LNCaP clone FGC (cell line): Measurements from ENCODE around the gene RACGAP1.
A peak's percentile ranks its signal among the peaks of the same experiment; 100 is the strongest.

Source experiments
- DNase-seq: peaks from one replicate; pipeline ENCODE4 v3.0.0-alpha.2; 2011; ENCODE audit warnings: low read depth
- H3K4me3 ChIP-seq: 2 replicates; pipeline ENCODE4 v1.5.1; 2011; ENCODE audit warnings: mild to moderate bottlenecking, low read depth, low read length, control low read depth
- TF ChIP-seq, protein P1 (sequence below): IDR thresholded peaks from 2 replicates; pipeline ENCODE4 v1.5.1; 2012; ENCODE audit warnings: mild to moderate bottlenecking; ENCODE audit not compliant: control insufficient read depth, insufficient read depth; ENCODE audit errors: extremely low read depth

The RACGAP1 gene

DNA sequence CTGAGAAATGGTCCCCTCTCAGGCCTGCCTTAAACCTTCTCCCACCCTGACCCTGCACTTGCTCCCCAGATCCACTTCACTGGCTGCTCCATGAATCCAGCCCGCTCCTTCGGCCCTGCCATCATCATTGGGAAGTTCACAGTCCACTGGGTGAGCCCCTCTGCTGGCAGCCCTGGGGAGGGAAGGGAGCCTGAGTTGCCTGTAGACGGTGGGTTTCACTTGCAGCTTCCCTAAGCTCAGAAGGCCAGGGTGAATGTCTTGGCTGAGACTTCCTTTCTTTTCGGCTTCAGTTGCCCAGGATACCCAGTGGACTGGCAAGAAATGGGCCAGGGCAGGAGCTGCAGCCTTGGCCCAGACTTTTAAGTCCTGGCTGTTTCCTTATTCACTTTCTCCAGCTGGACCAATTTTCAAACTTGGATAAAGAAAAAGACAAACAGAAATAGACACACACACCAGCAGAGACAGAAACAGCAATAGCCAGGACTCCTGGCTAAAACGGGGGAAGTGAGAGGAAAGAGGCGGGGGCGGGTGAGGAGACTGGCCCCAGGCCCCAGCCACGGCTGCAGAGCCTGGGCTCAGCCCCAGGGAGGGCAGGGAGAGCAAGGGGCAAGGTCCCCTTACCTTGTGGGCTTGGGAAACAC, 50.5 kb downstream of the RACGAP1 start:
- H3K4me3 ChIP-seq, result no peak overlapping the region
- TF ChIP-seq, protein P1, sequence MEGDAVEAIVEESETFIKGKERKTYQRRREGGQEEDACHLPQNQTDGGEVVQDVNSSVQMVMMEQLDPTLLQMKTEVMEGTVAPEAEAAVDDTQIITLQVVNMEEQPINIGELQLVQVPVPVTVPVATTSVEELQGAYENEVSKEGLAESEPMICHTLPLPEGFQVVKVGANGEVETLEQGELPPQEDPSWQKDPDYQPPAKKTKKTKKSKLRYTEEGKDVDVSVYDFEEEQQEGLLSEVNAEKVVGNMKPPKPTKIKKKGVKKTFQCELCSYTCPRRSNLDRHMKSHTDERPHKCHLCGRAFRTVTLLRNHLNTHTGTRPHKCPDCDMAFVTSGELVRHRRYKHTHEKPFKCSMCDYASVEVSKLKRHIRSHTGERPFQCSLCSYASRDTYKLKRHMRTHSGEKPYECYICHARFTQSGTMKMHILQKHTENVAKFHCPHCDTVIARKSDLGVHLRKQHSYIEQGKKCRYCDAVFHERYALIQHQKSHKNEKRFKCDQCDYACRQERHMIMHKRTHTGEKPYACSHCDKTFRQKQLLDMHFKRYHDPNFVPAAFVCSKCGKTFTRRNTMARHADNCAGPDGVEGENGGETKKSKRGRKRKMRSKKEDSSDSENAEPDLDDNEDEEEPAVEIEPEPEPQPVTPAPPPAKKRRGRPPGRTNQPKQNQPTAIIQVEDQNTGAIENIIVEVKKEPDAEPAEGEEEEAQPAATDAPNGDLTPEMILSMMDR, result no peak
- DNase-seq, result no peak

DNA sequence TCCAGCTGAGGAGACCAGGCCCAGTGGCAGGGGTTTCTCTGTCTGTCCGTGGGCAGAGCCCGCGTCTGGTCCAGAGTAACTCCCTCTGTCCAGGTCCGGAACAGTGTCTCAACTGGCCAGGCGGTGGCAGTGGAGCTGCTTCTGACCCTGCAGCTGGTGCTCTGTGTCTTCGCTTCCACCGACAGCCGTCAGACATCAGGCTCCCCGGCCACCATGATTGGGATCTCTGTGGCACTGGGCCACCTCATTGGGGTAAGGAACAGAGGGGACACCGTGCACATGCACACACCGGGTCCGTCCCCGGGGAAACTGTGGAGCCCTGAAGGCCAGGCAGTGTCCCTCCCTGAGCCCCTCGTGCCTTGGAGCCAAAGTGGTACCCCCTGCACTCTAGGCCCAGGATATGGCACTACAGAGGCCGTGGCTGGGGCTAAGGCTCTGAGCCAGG, 51.0 kb downstream of the RACGAP1 start:
- TF ChIP-seq, protein P1, result peak; percentile 80
- no peak overlapping the region for H3K4me3 ChIP-seq
- DNase-seq, result no peak

DNA sequence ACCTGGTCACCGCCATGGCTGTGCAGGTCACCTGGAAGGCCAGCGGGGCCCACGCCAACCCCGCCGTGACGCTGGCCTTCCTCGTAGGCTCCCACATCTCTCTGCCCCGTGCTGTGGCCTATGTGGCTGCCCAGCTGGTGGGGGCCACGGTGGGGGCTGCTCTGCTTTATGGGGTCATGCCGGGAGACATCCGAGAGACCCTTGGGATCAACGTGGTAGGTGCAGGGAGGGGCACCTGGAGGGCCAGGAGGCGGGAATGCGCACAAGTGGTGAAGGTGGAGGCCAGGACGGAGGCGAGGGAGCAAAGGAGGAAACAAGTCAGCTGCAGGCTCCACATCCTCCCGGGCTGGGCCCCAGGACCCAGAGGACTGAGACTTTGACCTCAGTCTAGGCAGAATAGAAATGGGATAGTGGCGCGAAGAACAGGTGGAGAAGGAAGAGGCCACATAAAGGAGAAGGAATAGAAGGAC, 51.9 kb downstream of the RACGAP1 start:
- H3K4me3 ChIP-seq, result no peak overlapping the region
- DNase-seq, result no peak
- TF ChIP-seq, protein P1, result no peak

DNA sequence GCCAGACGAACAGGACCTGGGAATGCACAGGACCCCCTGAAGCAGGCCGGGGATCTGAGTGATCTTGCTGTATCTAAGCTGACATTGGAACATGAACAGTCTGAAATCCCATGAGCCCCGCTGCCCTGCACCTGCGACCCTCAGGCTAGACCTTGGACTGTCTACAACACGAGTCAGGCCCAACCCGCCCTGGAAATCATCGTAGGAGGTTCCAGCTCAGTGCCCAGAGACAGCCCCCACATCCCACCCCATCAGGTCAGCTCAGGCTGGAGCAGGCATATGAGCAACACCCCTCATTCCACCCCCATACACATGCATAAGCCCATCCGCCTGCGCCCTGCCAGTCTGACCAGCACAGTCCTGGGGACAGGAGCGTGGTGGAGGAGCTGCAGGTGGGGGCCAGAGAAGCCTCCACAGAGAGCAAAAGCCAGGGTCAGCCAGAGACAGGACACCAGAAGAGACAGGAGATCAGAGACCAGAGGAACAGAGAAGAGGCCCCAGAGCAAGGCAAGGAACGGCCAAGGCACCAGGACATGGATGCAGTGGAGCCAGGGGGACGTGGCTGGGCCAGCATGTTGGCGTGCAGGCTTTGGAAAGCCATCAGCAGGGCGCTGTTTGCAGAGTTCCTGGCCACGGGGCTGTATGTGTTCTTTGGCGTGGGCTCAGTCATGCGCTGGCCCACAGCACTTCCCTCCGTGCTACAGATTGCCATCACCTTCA, 52.5 kb downstream of the RACGAP1 start, which contains the start of gene AQP6:
Gene AQP6 (plus strand): TSS at position 307 of the 720 bp plus-strand sequence. CDS start 227 bp downstream, at position 534.
- no peak for DNase-seq
- TF ChIP-seq, protein P1, result no peak
- no peak within 1 kb of the TSS for H3K4me3 ChIP-seq

DNA sequence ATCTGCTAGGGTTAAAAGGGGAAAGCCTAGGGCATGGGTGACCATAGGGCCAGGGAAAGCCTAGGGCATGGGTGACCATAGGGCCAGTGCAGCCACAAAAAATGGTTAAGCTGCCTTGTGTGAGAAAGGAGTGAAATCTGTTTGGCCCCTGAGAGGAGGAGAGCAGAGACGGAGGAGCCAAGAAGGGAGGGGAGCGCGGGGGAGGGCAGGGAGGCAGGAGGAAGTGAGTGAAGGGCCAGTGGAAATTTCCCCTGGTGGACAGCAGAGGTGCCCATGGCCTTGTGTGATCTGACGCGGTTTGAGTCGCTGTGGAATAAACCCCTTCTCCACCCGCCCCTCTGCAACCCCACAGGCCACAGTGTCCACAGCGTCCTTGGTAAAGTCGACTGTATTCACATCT, 53.2 kb downstream of the RACGAP1 start:
- TF ChIP-seq, protein P1, result no peak

DNA sequence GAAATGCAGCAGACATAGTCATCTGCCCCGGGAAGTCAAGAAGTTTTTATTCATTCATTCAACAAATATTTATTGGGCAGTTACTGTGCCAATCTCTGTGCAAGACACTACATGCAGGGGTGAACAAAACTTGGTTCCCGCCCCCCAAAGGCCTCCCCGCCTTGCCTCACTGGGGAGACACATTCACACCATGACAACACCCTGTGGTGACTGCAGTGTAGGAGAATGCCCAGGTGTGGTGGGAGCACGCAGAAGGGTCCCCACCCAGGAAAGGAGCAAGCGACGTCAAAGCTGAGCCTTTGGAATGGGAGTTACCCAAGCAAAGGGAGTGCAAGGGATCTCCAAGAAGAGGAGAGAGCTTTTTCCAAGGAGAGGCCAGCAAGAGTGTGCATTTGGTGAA, 54.2 kb downstream of the RACGAP1 start:
- no peak for DNase-seq
- no peak overlapping the region for H3K4me3 ChIP-seq
- TF ChIP-seq, protein P1, result no peak

More for the DNA sequence above, 53.2 kb downstream of the RACGAP1 start:
- DNase-seq, result no peak
- H3K4me3 ChIP-seq, result no peak overlapping the region
